HFF-Myc (cell line): ENCODE results near the gene CFAP410.

ENCODE experiments used
- DNase-seq: peaks from one replicate; pipeline ENCODE4 v3.0.0-alpha.2; 2011; ENCODE audit warnings: low read depth; ENCODE audit errors: extremely low read depth
- H3K4me3 ChIP-seq: replicated peaks from 2 replicates; pipeline ENCODE4 v1.5.1; 2011; ENCODE audit warnings: low read depth, mild to moderate bottlenecking, control low read depth, low read length
- TF ChIP-seq, protein P1 (sequence below): IDR thresholded peaks from 2 replicates; pipeline ENCODE4 v1.5.1; 2012; ENCODE audit warnings: mild to moderate bottlenecking, low read depth, low read length, control low read depth; ENCODE audit errors: missing control alignments

CFAP410 gene

DNA sequence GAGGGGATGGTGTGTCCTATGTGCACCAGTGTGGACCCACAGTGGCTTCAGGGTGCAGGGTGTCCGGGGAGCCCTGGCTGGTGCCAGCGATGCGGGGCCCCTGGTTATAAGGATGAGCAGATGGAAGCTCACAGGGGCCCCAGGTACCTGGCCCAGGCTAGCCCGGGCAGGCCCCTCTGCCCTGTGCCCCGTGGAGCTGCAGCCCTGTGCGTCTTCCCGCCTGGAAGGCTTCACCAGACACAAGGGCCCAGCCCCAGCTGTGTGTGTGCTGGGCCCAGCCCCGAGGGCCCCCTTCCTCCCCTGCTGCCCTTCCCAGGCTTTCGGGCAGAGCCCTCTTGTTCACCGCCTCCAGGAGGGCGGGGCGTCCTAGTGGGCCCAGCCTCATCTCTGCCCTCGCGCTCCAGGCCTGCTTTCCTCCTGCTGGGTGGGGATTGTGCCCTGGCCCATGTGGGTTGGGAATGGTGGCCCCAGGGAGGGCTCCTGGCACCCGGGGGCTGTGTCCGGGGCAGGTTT is 23.4 kb downstream of the CFAP410 start:
- H3K4me3 ChIP-seq = no peak overlapping the region
- DNase-seq = no peak
- TF ChIP-seq, protein P1, sequence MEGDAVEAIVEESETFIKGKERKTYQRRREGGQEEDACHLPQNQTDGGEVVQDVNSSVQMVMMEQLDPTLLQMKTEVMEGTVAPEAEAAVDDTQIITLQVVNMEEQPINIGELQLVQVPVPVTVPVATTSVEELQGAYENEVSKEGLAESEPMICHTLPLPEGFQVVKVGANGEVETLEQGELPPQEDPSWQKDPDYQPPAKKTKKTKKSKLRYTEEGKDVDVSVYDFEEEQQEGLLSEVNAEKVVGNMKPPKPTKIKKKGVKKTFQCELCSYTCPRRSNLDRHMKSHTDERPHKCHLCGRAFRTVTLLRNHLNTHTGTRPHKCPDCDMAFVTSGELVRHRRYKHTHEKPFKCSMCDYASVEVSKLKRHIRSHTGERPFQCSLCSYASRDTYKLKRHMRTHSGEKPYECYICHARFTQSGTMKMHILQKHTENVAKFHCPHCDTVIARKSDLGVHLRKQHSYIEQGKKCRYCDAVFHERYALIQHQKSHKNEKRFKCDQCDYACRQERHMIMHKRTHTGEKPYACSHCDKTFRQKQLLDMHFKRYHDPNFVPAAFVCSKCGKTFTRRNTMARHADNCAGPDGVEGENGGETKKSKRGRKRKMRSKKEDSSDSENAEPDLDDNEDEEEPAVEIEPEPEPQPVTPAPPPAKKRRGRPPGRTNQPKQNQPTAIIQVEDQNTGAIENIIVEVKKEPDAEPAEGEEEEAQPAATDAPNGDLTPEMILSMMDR = no peak

DNA sequence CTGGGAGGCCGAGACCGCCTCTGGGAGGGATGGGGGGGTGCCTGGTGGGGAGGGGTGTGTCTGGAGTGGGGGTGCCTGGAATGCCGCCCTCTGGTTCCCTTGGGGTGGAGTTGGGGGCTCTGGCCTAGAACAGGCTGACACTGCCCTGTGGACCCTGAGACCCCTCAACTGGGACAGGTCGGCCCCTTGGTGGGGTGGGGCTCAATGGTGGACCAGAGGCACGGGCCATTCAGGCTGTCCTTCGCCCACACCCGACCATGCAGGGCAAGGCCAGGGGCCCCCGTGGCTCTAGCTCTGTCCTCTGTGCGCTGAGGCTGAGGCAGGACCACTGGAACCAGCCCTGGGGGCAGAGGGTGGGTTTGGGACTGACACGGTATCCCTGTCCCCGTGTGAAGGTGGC is 24.6 kb downstream of the CFAP410 start:
- H3K4me3 ChIP-seq = no peak overlapping the region
- DNase-seq = no peak
- TF ChIP-seq, protein P1 = no peak

DNA sequence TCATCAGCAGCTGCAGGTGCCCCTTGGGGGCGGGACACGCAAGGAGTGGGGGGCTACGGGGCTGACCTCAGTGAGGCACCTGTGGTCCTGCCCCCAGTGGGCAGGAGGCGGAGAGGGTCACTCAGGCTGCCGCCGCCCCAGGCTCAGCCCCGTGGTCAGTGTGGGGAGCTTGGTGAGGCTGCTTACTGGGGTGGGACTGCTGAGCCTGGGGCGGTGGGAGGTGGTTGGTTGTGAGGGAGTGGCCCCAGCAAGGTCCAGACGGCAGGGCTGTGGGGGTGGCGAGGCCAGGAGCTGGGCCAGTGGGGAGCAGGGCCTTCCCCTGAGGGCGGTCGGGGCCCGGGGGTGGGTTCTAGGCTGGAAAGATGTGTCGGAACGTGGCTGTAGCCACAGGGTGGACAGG is 25.1 kb downstream of the CFAP410 start:
- DNase-seq = no peak
- TF ChIP-seq, protein P1 = no peak
- H3K4me3 ChIP-seq = no peak overlapping the region

DNA sequence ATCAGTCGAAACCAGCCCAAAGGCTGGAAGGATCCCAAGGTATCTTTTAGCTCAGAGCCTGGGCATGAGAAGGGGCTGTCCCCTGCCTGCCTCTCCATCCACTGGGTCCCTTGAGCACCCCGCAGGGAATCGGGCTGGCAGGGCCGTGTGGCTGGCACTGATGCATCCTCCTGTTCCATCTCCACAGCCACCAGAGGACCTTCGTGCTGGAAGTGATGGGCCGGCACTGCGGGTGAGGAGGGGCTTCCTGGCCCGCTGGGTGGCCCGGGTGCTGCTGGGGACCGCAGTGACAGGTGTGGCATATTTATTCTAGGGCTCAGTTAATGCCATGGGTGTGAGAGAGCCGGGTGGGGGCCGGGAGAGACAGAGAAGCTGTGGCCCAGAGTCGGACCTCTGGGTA is 25.7 kb downstream of the CFAP410 start:
- H3K4me3 ChIP-seq = no peak overlapping the region
- no peak for DNase-seq
- TF ChIP-seq, protein P1 = no peak

DNA sequence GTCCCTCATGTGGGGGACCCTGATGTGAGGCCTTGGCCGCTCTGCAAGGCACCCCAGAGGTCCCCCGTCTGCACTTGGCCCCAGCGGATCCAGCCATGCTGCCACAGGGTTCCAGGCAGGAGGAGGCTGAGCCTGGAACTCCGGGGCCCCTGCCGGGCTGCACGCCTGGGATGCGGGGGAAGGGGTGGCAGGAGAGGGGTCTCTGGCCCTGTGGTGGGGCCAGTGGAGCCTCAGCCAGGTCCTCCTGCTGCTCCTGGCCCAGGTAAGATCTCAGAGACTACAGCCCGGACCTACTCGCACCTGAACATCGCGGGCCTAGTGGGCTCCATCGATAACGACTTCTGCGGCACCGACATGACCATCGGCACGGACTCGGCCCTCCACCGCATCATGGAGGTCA is 26.5 kb downstream of the CFAP410 start:
- DNase-seq = no peak
- H3K4me3 ChIP-seq = no peak overlapping the region
- TF ChIP-seq, protein P1 = no peak

DNA sequence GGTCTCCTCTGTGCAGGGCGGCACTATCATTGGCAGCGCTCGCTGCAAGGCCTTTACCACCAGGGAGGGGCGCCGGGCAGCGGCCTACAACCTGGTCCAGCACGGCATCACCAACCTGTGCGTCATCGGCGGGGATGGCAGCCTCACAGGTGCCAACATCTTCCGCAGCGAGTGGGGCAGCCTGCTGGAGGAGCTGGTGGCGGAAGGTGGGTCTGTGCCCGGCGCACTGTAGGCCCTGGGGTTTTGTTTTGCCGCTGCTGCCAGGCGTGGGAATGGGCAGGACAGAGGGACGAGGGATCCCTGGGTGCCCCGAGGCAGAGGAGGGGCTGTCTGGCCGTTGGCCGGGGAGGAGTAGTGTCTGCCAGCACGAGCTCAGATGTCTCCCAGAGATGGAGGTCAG is 27.1 kb downstream of the CFAP410 start:
- TF ChIP-seq, protein P1 = no peak
- H3K4me3 ChIP-seq = no peak overlapping the region
- no peak for DNase-seq
